Measurements from ENCODE around the gene SFMBT1. TPM values are rescaled to one million over a fixed set of nuclear protein-coding genes. Genes with fewer than 3 reads are reported as not detected.
A peak's percentile ranks its signal among the peaks of the same experiment; 100 is the strongest.

The SFMBT1 gene
- total RNA-seq, 2 donors from 2014 or later = 6.9 to 17.6 TPM

DNA sequence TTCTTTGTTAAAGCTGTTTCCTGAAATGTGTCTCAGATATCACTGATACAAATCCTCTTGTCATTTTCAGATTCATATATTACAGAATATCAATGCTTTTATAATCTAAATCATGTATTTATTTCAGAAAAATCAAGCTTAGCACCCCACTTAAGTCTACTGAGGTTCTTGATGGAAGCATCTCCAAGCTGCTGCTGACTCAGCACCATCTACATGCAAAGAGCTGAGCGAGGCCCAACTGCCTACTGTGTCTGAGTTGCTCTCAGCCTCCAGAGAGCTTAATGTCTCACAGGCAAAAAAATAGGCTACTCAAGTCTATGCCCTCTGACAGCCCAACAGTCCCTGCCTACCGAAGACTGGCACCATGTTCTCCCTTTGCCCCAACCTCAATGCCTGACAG lies 119.3 kb downstream of the SFMBT1 start:
- Histone ChIP-seq H3K27ac (no peak overlapping the region), H3K27me3 (no peaks in the 10 kb centered on the region), H3K9me3 (no peaks in the 10 kb centered on the region), H3K4me3 (no peak overlapping the region), H3K4me1 (peaks cover 16% of the 10 kb centered on the region), H3K36me3 (replicated peaks in 1 of 2; ENCODE audit: insufficient read depth in 1 of 2, low read depth in 2 of 2) (no peaks in the 10 kb centered on the region)
- 89 to 94% methylated on average over 2 of the region's 2 CpGs for WGBS, 2 donors
- intact Hi-C loops (cut with DNase I) = no loop called here
- no peak for TF ChIP-seq POLR2A (IDR thresholded peaks at IDR 0.05)
- TF ChIP-seq, protein P1, sequence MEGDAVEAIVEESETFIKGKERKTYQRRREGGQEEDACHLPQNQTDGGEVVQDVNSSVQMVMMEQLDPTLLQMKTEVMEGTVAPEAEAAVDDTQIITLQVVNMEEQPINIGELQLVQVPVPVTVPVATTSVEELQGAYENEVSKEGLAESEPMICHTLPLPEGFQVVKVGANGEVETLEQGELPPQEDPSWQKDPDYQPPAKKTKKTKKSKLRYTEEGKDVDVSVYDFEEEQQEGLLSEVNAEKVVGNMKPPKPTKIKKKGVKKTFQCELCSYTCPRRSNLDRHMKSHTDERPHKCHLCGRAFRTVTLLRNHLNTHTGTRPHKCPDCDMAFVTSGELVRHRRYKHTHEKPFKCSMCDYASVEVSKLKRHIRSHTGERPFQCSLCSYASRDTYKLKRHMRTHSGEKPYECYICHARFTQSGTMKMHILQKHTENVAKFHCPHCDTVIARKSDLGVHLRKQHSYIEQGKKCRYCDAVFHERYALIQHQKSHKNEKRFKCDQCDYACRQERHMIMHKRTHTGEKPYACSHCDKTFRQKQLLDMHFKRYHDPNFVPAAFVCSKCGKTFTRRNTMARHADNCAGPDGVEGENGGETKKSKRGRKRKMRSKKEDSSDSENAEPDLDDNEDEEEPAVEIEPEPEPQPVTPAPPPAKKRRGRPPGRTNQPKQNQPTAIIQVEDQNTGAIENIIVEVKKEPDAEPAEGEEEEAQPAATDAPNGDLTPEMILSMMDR (IDR thresholded peaks at IDR 0.05) = no peak
- no peak for DNase-seq
- ATAC-seq = no peak

DNA sequence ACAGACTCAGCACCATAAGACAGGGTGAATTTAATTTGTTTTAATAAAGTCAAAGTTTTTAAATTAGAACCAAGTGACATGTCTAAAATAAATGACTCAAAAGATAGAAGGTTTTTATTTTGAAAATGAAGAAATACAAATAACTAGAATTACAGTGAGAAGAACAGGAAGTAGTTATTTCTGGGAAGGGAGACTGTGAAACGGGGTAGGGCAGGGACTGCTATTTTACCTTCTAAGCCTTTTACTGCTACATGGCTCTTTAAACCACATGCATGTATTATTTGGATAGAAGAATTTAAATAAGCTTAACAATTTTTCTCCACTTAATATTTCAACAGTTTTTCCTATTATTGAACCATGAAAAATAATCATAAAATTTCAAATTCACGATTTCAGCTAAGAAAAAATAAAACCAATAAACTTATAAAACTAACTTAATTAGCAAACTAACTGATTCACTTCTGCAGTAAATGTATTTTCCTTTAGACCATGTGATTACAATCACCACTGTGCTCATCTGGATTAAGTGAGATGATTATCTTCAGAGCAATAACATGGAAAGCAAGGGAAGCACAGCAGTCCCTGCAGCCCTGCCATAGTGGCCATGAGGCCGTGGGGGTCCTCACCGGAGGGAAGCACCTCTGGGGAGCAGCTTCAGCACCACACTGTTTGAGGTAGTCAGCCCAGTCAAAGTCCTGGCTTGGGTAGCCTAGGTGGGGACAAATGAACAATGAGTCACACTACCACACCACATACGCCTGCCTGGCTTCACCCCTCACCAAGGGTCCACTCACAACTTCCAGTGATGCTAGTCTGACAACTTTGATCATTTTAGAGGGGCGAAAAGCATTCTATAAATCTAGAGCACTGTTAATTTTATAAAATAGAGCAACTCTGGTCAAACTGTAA lies 120.2 kb downstream of the SFMBT1 start:
- DNase-seq (no peak), ATAC-seq (no peak)
- H3K4me3 ChIP-seq = no peak overlapping the region
- WGBS, 2 donors = 69 to 81% methylated on average over 6 of the region's 6 CpGs
- TF ChIP-seq, protein P1 (IDR thresholded peaks at IDR 0.05) = no peak
- TF ChIP-seq POLR2A (IDR thresholded peaks at IDR 0.05) = no peak
- H3K27ac ChIP-seq = no peak overlapping the region
- no peaks in the 10 kb centered on the region for H3K27me3 ChIP-seq
- no peaks in the 10 kb centered on the region for H3K36me3 ChIP-seq (replicated peaks in 1 of 2; ENCODE audit: insufficient read depth in 1 of 2, low read depth in 2 of 2)
- no peaks in the 10 kb centered on the region for H3K9me3 ChIP-seq
- H3K4me1 ChIP-seq = peaks cover 16% of the 10 kb centered on the region
- intact Hi-C loops (cut with DNase I) = no loop called here

DNA sequence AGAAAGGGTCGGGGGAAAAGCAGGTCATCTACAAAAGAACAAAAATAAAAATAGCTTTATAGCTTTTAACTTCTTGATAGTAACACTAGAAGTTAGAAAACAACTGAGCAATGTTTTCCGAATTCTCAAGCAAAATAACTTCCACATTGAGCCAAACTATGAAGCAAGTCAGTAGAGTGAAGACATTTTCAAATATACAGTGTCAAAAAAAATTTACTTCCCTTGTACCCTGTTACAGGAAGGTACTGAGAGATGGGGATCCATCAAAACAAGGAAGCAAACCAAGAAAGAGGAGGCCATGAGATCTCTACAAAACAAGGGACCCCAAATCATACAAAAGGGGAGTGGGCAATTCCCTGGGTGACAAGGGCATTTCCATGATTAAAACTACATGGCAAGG lies 121.9 kb downstream of the SFMBT1 start:
- WGBS, 2 donors = 68 to 92% methylated on average over 2 of the region's 2 CpGs
- H3K4me3 ChIP-seq = no peak overlapping the region
- H3K27ac ChIP-seq = peak overlapping the region in 1 of 4 donors; percentile 35
- peaks cover 3% of the 10 kb centered on the region for H3K4me1 ChIP-seq
- DNase-seq (no peak), ATAC-seq (no peak)
- no peaks in the 10 kb centered on the region for H3K27me3 ChIP-seq
- intact Hi-C loops (cut with DNase I) = no loop called here
- H3K9me3 ChIP-seq = no peaks in the 10 kb centered on the region
- TF ChIP-seq, protein P1 (IDR thresholded peaks at IDR 0.05) = no peak
- no peak for TF ChIP-seq POLR2A (IDR thresholded peaks at IDR 0.05)
- peaks cover 0 to 5% of the 10 kb centered on the region in 2 donors for H3K36me3 ChIP-seq (replicated peaks in 1 of 2; ENCODE audit: insufficient read depth in 1 of 2, low read depth in 2 of 2)

DNA sequence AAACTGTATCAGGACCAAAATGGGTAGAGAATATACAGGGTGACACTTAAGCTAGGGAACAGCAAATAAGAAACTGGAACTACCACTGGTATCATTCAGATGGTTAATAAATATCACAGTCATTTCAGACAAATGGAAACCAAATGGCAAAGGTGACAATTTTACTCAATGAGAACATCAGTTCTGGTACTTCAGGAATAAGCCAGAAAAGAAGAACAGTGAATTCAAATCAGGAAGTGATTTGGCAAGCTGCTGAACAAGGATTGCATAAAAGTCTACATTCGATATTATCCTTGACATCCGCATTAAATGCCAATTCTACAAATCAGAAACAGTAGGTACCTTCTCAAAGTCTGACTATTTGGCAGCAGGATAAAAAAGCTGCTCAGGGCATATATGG lies 125.0 kb downstream of the SFMBT1 start:
- WGBS, 2 donors = 52 to 82% methylated on average over 2 of the region's 2 CpGs
- H3K4me3 ChIP-seq = no peak overlapping the region
- H3K9me3 ChIP-seq = no peaks in the 10 kb centered on the region
- H3K4me1 ChIP-seq = no peaks in the 10 kb centered on the region
- intact Hi-C loops (cut with DNase I) = no loop called here
- no peak overlapping the region for H3K27ac ChIP-seq
- no peak for ATAC-seq
- TF ChIP-seq, protein P1 (IDR thresholded peaks at IDR 0.05) = no peak
- TF ChIP-seq POLR2A (IDR thresholded peaks at IDR 0.05) = no peak
- no peak for DNase-seq
- peaks cover 0 to 7% of the 10 kb centered on the region in 2 donors for H3K36me3 ChIP-seq (replicated peaks in 1 of 2; ENCODE audit: insufficient read depth in 1 of 2, low read depth in 2 of 2)
- no peaks in the 10 kb centered on the region for H3K27me3 ChIP-seq
